ENCODE data around the gene TRPM3. TPM values are rescaled to one million over a fixed set of nuclear protein-coding genes. Genes with fewer than 3 reads are reported as not detected.

Gene TRPM3
- total and polyA plus RNA-seq, 2 donors (not counting 1 experiment from before 2014, with no cell fraction given): not detected

DNA sequence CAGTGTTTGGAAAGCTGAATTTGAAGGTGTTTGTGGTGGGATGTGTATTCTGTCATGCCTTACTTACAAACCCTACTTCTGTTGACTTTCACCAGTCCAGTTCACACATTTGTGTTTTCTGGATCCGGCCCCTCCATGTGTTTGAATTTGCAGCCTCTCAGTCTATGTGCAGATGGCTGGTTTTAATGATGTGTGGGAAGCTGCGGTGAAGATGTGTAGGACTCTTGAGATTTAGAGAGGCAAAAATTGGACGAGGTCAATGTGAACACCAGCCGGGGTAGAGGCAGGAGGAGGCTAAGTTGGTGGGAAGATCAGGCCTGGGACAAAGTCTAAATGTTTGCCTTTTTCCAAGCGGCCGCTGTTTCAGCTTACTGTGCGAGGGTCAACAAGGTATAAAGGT lies 591.6 kb downstream of the TRPM3 start:
- H3K27me3 ChIP-seq (replicated peaks in 1 of 4; ENCODE audit: control extremely low read depth in 1 of 4, control insufficient read depth in 3 of 4, insufficient read depth in 4 of 4, low read length in 3 of 4): peaks cover 0 to 4% (median 0%) of the 10 kb centered on the region in 4 experiments
- H3K36me3 ChIP-seq (replicated peaks in 1 of 2; ENCODE audit: control extremely low read depth in 1 of 2, control insufficient read depth in 1 of 2, extremely low read depth in 1 of 2, insufficient read depth in 2 of 2, low read length in 1 of 2): no peaks in the 10 kb centered on the region
- H3K79me2 ChIP-seq (ENCODE audit: control insufficient read depth, insufficient read depth, low read length): no peaks in the 10 kb centered on the region
- WGBS (ENCODE audit: insufficient coverage): 94% methylated on average over 7 of the region's 7 CpGs
- H3K27ac ChIP-seq (ENCODE audit: low read length in 2 of 2): no peak overlapping the region
- H3K4me3 ChIP-seq (ENCODE audit: control extremely low read depth in 1 of 5, extremely low read depth in 1 of 5, insufficient read depth in 1 of 5, low read depth in 2 of 5, low read length in 4 of 5): no peak overlapping the region
- no peaks in the 10 kb centered on the region for H4K20me1 ChIP-seq (ENCODE audit: control insufficient read depth, insufficient read depth, low read length, poor library complexity, severe bottlenecking)
- DNase-seq: no peak
- Mint-ChIP-seq H3K9me3 (ENCODE audit: insufficient read depth) (peaks cover 2% of the 10 kb centered on the region), H3K4me1 (no peaks in the 10 kb centered on the region), H3K4me3 (no peak overlapping the region), H3K27me3 (peaks cover 8% of the 10 kb centered on the region), H3K27ac (no peak overlapping the region)
- CTCF ChIA-PET: no interaction called here
- no peak overlapping the region for H2AFZ ChIP-seq (ENCODE audit: insufficient read depth, low read depth, low read length, poor library complexity, severe bottlenecking)
- ATAC-seq (ENCODE audit: low read depth): no peak
- H3K4me1 ChIP-seq (ENCODE audit: control insufficient read depth in 2 of 2, insufficient read depth in 2 of 2, low read length in 2 of 2): no peaks in the 10 kb centered on the region
- peaks cover 0 to 7% (median 0%) of the 10 kb centered on the region in 3 donors for H3K9me3 ChIP-seq (ENCODE audit: control extremely low read depth in 1 of 3, control insufficient read depth in 2 of 3, insufficient read depth in 1 of 3, low read length in 2 of 3)
- intact Hi-C loops (cut with micrococcal nuclease): no loop called here
- no peak overlapping the region for H3K4me2 ChIP-seq (replicated peaks; ENCODE audit: low read depth, low read length, poor library complexity, severe bottlenecking)
- POLR2A ChIA-PET: no interaction called here
- TF ChIP-seq EZH2 (IDR thresholded peaks at IDR 0.05; ENCODE audit: borderline replicate concordance, insufficient read depth, low read depth, low read length, poor library complexity, severe bottlenecking) (no peak), CTCF (IDR thresholded peaks at IDR 0.05) (no peak)
- H3K9ac ChIP-seq (ENCODE audit: low read length): no peak overlapping the region

GRCh38 chr9:70529377-70529776 lies 592.0 kb downstream of the TRPM3 start:
- CTCF ChIA-PET: no interaction called here
- no peaks in the 10 kb centered on the region for H3K4me1 Mint-ChIP-seq
- no peak for TF ChIP-seq EZH2 (IDR thresholded peaks at IDR 0.05; ENCODE audit: borderline replicate concordance, insufficient read depth, low read depth, low read length, poor library complexity, severe bottlenecking)
- TF ChIP-seq CTCF (IDR thresholded peaks at IDR 0.05): no peak

More at GRCh38 chr9:70529377-70529776, 592.0 kb downstream of the TRPM3 start:
- Histone ChIP-seq H3K4me1 (ENCODE audit: control insufficient read depth in 2 of 2, insufficient read depth in 2 of 2, low read length in 2 of 2) (no peaks in the 10 kb centered on the region), H3K79me2 (ENCODE audit: control insufficient read depth, insufficient read depth, low read length) (no peaks in the 10 kb centered on the region), H3K4me2 (replicated peaks; ENCODE audit: low read depth, low read length, poor library complexity, severe bottlenecking) (no peak overlapping the region), H3K9ac (ENCODE audit: low read length) (no peak overlapping the region), H3K27me3 (replicated peaks in 1 of 4; ENCODE audit: control extremely low read depth in 1 of 4, control insufficient read depth in 3 of 4, insufficient read depth in 4 of 4, low read length in 3 of 4) (peaks cover 0 to 4% (median 0%) of the 10 kb centered on the region in 4 experiments), H3K9me3 (ENCODE audit: control extremely low read depth in 1 of 3, control insufficient read depth in 2 of 3, insufficient read depth in 1 of 3, low read length in 2 of 3) (peaks cover 0 to 9% (median 0%) of the 10 kb centered on the region in 3 donors), H3K4me3 (ENCODE audit: control extremely low read depth in 1 of 5, extremely low read depth in 1 of 5, insufficient read depth in 1 of 5, low read depth in 2 of 5, low read length in 4 of 5) (no peak overlapping the region), H2AFZ (ENCODE audit: insufficient read depth, low read depth, low read length, poor library complexity, severe bottlenecking) (no peak overlapping the region), H3K36me3 (replicated peaks in 1 of 2; ENCODE audit: control extremely low read depth in 1 of 2, control insufficient read depth in 1 of 2, extremely low read depth in 1 of 2, insufficient read depth in 2 of 2, low read length in 1 of 2) (no peaks in the 10 kb centered on the region), H3K27ac (ENCODE audit: low read length in 2 of 2) (no peak overlapping the region), H4K20me1 (ENCODE audit: control insufficient read depth, insufficient read depth, low read length, poor library complexity, severe bottlenecking) (no peaks in the 10 kb centered on the region)
- no peak for ATAC-seq (ENCODE audit: low read depth)
- no peak for DNase-seq
- intact Hi-C loops (cut with micrococcal nuclease): no loop called here
- H3K9me3 Mint-ChIP-seq (ENCODE audit: insufficient read depth): peaks cover 2% of the 10 kb centered on the region
- H3K27me3 Mint-ChIP-seq: peaks cover 8% of the 10 kb centered on the region
- H3K4me3 Mint-ChIP-seq: no peak overlapping the region
- POLR2A ChIA-PET: no interaction called here
- H3K27ac Mint-ChIP-seq: no peak overlapping the region
- 82% methylated on average over 2 of the region's 6 CpGs for WGBS (ENCODE audit: insufficient coverage)
